NK-92 (cell line): ENCODE results near the gene ARMS2.

Experiments used
- DNase-seq: peaks from one replicate; lab custom pipeline; 2025; ENCODE audit not compliant: unreplicated experiment; lab: John Stamatoyannopoulos, UW

The ARMS2 gene

GRCh38 chr10:122450353-122450990 lies 4.0 kb upstream of the ARMS2 start:
- no peak for DNase-seq

GRCh38 chr10:122454071-122454470 lies 382 bp upstream of the ARMS2 start:
- no peak for DNase-seq

- DNase-seq: no peak
Observed at GRCh38 chr10:122455376-122456079, 1.1 kb downstream of the ARMS2 start.

- DNase-seq: no peak
Observed at GRCh38 chr10:122457934-122458333, 3.5 kb downstream of the ARMS2 start.

GRCh38 chr10:122458693-122459092 lies 4.2 kb downstream of the ARMS2 start:
- DNase-seq: no peak

- DNase-seq: no peak
Observed at GRCh38 chr10:122459561-122460273, 5.3 kb downstream of the ARMS2 start.

GRCh38 chr10:122460891-122461293 lies 6.4 kb downstream of the ARMS2 start:
- no peak for DNase-seq

- DNase-seq: no peak
Observed at GRCh38 chr10:122461367-122461728, 6.9 kb downstream of the ARMS2 start, which contains the start of gene HTRA1. HTRA1 (plus strand) TSS chr10:122461553; CDS start chr10:122461653, 100 bp downstream.

GRCh38 chr10:122461729-122462532 lies 7.5 kb downstream of the ARMS2 start:
- DNase-seq: no peak

GRCh38 chr10:122462533-122463465 lies 8.3 kb downstream of the ARMS2 start:
- DNase-seq: no peak

GRCh38 chr10:122463466-122464249 lies 9.2 kb downstream of the ARMS2 start:
- DNase-seq: no peak

GRCh38 chr10:122464250-122464510 lies 9.7 kb downstream of the ARMS2 start:
- no peak for DNase-seq

GRCh38 chr10:122464586-122464985 lies 10.1 kb downstream of the ARMS2 start:
- DNase-seq: no peak

GRCh38 chr10:122465401-122466040 lies 11.1 kb downstream of the ARMS2 start:
- DNase-seq: no peak

GRCh38 chr10:122466951-122467381 lies 12.5 kb downstream of the ARMS2 start:
- no peak for DNase-seq

- no peak for DNase-seq
Observed at GRCh38 chr10:122467701-122468100, 13.2 kb downstream of the ARMS2 start.

- DNase-seq: no peak
Observed at GRCh38 chr10:122468307-122468925, 14.0 kb downstream of the ARMS2 start.

GRCh38 chr10:122468926-122469781 lies 14.7 kb downstream of the ARMS2 start:
- DNase-seq: no peak
